Endothelial cell of umbilical vein (primary cell): ENCODE results near the gene PF4V1.
"Not testable (repeated sequence)": the region's sequence is repeated elsewhere in the genome, so short reads cannot be mapped to it uniquely, and the experiment has no call there.

Source experiments
- EZH2 ChIP-seq: IDR thresholded peaks from 2 replicates; pipeline ENCODE4 v1.6.1; 2012; ENCODE audit warnings: borderline replicate concordance, low read depth, mild to moderate bottlenecking, moderate library complexity, low read length, inconsistent platforms; ENCODE audit not compliant: severe bottlenecking
- JUN ChIP-seq: IDR thresholded peaks from 2 replicates; pipeline ENCODE4 v1.6.1; 2011; ENCODE audit warnings: borderline replicate concordance, low read depth; ENCODE audit not compliant: insufficient read length, insufficient read depth
- POLR2A ChIP-seq: IDR thresholded peaks from 2 replicates; pipeline ENCODE4 v1.6.1; 2012; ENCODE audit warnings: low read depth, mild to moderate bottlenecking, control low read depth, low read length
- POLR2AphosphoS5 ChIP-seq: IDR thresholded peaks from 2 replicates; pipeline ENCODE4 v1.6.1; 2012; ENCODE audit warnings: low read depth, mild to moderate bottlenecking, control low read depth, low read length, moderate library complexity; ENCODE audit not compliant: insufficient read depth
- TF ChIP-seq, protein P1 (sequence below), 2 donors: IDR thresholded peaks; 1 replicate in 1 of 2; 2 replicates in 1 of 2; pipeline ENCODE4 v1.5.1; 2011; ENCODE audit warnings: low read length in 2 of 2, mild to moderate bottlenecking in 2 of 2, moderate library complexity in 2 of 2, control low read depth in 1 of 2, inconsistent platforms in 1 of 2, low read depth in 1 of 2; ENCODE audit not compliant: insufficient read depth in 1 of 2; ENCODE audit errors: extremely low read depth in 1 of 2
- TF ChIP-seq, protein P2 (sequence below): IDR thresholded peaks from 2 replicates; pipeline ENCODE4 v1.6.1; 2011; ENCODE audit not compliant: insufficient read depth, insufficient read length

DNA sequence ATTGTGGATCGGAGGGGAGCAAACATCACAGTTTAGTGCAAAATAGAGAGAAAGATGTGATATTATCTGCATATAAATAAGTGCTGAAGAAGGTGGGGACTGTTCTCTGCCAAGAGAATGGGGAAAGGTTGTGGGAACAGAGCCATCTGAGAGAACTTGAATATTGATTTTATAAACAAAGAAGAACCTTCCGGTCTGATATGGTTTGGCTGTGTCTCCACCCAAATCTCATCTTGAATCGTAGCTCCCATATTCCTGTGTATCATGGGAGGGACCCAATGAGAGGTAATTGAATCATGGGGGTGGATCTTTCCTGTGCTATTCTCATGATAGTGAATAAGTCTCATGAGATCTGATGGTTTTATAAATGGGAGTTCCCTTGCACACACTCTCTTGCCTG, 46.2 kb downstream of the PF4V1 start:
- TF ChIP-seq, protein P1, sequence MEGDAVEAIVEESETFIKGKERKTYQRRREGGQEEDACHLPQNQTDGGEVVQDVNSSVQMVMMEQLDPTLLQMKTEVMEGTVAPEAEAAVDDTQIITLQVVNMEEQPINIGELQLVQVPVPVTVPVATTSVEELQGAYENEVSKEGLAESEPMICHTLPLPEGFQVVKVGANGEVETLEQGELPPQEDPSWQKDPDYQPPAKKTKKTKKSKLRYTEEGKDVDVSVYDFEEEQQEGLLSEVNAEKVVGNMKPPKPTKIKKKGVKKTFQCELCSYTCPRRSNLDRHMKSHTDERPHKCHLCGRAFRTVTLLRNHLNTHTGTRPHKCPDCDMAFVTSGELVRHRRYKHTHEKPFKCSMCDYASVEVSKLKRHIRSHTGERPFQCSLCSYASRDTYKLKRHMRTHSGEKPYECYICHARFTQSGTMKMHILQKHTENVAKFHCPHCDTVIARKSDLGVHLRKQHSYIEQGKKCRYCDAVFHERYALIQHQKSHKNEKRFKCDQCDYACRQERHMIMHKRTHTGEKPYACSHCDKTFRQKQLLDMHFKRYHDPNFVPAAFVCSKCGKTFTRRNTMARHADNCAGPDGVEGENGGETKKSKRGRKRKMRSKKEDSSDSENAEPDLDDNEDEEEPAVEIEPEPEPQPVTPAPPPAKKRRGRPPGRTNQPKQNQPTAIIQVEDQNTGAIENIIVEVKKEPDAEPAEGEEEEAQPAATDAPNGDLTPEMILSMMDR (IDR thresholded peaks at IDR 0.05; ENCODE audit: extremely low read depth in 1 of 2, insufficient read depth in 1 of 2, low read depth in 1 of 2, low read length in 2 of 2) = not testable (repeated sequence)
- not testable (repeated sequence) for TF ChIP-seq EZH2, POLR2A, POLR2AphosphoS5, JUN
- TF ChIP-seq, protein P2, sequence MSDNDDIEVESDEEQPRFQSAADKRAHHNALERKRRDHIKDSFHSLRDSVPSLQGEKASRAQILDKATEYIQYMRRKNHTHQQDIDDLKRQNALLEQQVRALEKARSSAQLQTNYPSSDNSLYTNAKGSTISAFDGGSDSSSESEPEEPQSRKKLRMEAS = not testable (repeated sequence)
